GM12878 (cell line): Measurements from ENCODE around the gene PRF1. TPM values are rescaled to one million over a fixed set of nuclear protein-coding genes. Genes with fewer than 3 reads are reported as not detected.

ENCODE experiments used
- CEBPB ChIP-seq, 2 experiments: fragments of 150-350 bp in 1 of 2; IDR thresholded peaks; 2 replicates each; pipeline ENCODE4 v1.6.1; 2012 to 2014; ENCODE audit warnings: low read depth in 2 of 2, low read length in 2 of 2, borderline replicate concordance in 1 of 2, inconsistent platforms in 1 of 2
- CHD4 ChIP-seq: fragments of 200-600 bp; sonication (generic); IDR thresholded peaks from 2 replicates; pipeline ENCODE4 v1.6.1; 2016; ENCODE audit warnings: mild to moderate bottlenecking
- CUX1 ChIP-seq: IDR thresholded peaks from 2 replicates; pipeline ENCODE4 v1.6.1; 2012; ENCODE audit warnings: improper control_type of control experiment, low read depth, low read length; ENCODE audit not compliant: insufficient replicate concordance
- HCFC1 ChIP-seq: fragments of 150-350 bp; IDR thresholded peaks from 2 replicates; pipeline ENCODE4 v1.6.1; 2014; ENCODE audit warnings: low read length
- MEF2B ChIP-seq: fragments of 450-650 bp; IDR thresholded peaks from 2 replicates; pipeline ENCODE4 v1.6.1; 2018; ENCODE audit warnings: mild to moderate bottlenecking, moderate library complexity; ENCODE audit not compliant: partially characterized antibody, poor library complexity, severe bottlenecking
- POLR2A ChIP-seq: IDR thresholded peaks from 2 replicates; pipeline ENCODE4 v1.6.1; 2011; ENCODE audit warnings: low read depth, mild to moderate bottlenecking, low read length
- RFX5 ChIP-seq: IDR thresholded peaks from 2 replicates; pipeline ENCODE4 v1.6.1; 2011; ENCODE audit warnings: low read depth, low read length, improper control_type of control experiment
- SKIL ChIP-seq: fragments of 450-650 bp; IDR thresholded peaks from 2 replicates; pipeline ENCODE4 v1.6.1; 2017; ENCODE audit warnings: mild to moderate bottlenecking, low read depth, inconsistent platforms; ENCODE audit not compliant: poor library complexity, severe bottlenecking
- polyA plus RNA-seq, 11 experiments: library from polyadenylated mRNA; depleted of rRNA in 4 of 11; unstranded in 6 of 11; stranded (reverse) in 5 of 11; fragments of >200 nt; fragmentation: Nextera tagmentation in 4 of 11; fragmentation: Illumina TruSeq in 1 of 11; extraction: Ambion mirVana in 4 of 11; extraction: Trizol in 1 of 11; gene quantifications; 1 replicate in 1 of 11; 2 replicates in 10 of 11; pipeline versions ENCODE4 v1.2.1 to v1.2.3, GENCODE V29; 2011 to 2016; ENCODE audit warnings: inconsistent platforms in 2 of 11, missing spikeins in 2 of 11, low read depth in 1 of 11
- total RNA-seq, 4 experiments: library from RNA; depleted of rRNA in 3 of 4; stranded (reverse); fragments of >200 nt in 3 of 4; fragmentation: Illumina TruSeq in 1 of 4; extraction: Trizol in 1 of 4; gene quantifications; 2 replicates each; pipeline versions ENCODE4 v1.2.1 to v1.2.3, GENCODE V29; 2013 to 2021

The PRF1 gene
- total and polyA plus RNA-seq, 10 of the 15 experiments (the other 5 are each of a cell fraction or from before 2014, with no cell fraction given): 0.84 to 15.7 (median 1.3) TPM

GRCh38 chr10:70622981-70623844 is 20.7 kb upstream of the PRF1 start (continued):
- TF ChIP-seq CUX1: no peak
- no peak for TF ChIP-seq CEBPB (IDR thresholded peaks at IDR 0.05; ENCODE audit: borderline replicate concordance in 1 of 2, low read depth in 2 of 2, low read length in 2 of 2)
- TF ChIP-seq CHD4: no peak
- TF ChIP-seq POLR2A: no peak
- TF ChIP-seq RFX5: no peak
- no peak for TF ChIP-seq HCFC1
- TF ChIP-seq SKIL: no peak
- TF ChIP-seq MEF2B: no peak
